Caki2 (cell line): ENCODE results near the gene SLC23A2. TPM values are rescaled to one million over a fixed set of nuclear protein-coding genes. Genes with fewer than 3 reads are reported as not detected.
"Not testable (repeated sequence)": the region's sequence is repeated elsewhere in the genome, so short reads cannot be mapped to it uniquely, and the experiment has no call there.

ENCODE experiments used
- DNase-seq: peaks from one replicate; pipeline ENCODE4 v3.0.0-alpha.2; 2015; ENCODE audit warnings: low read depth
- in situ Hi-C: cut with HindIII; loops from 2 replicates; pipeline ENCODE4 v1.10.0; 2016; ENCODE audit warnings: low sequenced_read_pairs, low pct_unique_long_range_greater_than_20kb, mixed read lengths
- total RNA-seq: library from RNA; depleted of rRNA; stranded (reverse); fragments of >200 nt; shearing (Covaris generic); gene quantifications from 2 replicates; pipeline ENCODE4 v1.2.3, GENCODE V29; 2014; ENCODE audit warnings: low replicate concordance

Gene SLC23A2
- total RNA-seq, 1 experiment from 2014 or later: 14.6 TPM

GRCh38 chr20:4947817-4948559 is 53.3 kb downstream of the SLC23A2 start:
- no peak for DNase-seq
- in situ Hi-C loops: no loop called here

DNA sequence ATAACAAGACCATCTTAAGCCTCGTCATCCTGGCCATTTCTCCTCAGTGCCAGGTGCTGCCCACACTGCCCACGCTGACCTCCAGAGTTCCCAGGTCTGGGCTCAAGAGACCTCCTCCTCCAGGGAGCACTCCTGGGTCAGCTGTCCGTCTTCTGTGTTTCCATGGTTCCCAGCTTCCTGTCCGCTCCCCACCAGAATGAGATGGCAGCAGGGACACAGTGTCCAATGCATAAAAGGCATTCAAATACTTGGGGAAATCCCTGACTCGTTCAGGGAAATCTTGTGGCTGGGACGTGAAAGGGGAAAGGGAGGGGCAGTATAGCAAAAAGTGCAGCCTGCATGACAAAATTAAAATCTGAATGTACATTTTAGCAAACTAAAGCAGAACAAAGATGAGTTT is 54.3 kb downstream of the SLC23A2 start:
- DNase-seq: peak; percentile 43
- in situ Hi-C loops: no loop called here

- in situ Hi-C loops: no loop called here
- DNase-seq: no peak
Observed at GRCh38 chr20:4946585-4946984, 54.7 kb downstream of the SLC23A2 start.

- in situ Hi-C loops: no loop called here
Observed at GRCh38 chr20:4944518-4945313, 56.6 kb downstream of the SLC23A2 start.

GRCh38 chr20:4942331-4942730 is 59.0 kb downstream of the SLC23A2 start:
- in situ Hi-C loops: no loop called here
- DNase-seq: peak; percentile 62

More at GRCh38 chr20:4944518-4945313, 56.6 kb downstream of the SLC23A2 start:
- DNase-seq: no peak

- in situ Hi-C loops: no loop called here
- DNase-seq: no peak
Observed at GRCh38 chr20:4937407-4938319, 63.6 kb downstream of the SLC23A2 start.

DNA sequence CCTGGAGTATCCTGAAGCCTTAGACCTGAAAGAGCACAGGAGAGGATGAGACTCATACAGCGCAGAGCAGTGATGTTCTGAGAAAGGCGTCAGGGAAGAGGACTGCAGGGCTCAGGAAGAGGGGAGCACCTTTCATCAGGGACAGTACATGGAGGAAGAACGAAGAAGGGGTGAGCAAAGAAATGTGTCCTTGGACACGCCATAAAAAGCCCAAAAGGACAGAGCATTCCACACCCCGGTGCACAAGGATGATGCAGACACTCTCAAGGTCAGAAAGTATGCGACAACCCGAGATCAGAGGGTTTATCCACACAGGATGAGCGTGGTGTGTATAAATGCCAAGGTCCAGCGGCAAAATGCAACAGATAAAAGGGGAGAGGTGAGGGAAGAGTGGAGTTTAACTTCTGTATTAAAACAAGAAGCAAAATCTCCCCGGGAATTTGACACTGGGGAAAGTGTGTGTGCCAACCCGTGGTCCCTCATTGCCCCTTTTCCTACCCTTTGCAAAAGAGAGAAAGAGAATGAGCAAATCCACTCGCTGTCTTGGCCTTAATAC is 64.4 kb downstream of the SLC23A2 start:
- no peak for DNase-seq
- in situ Hi-C loops: no loop called here

- in situ Hi-C loops: no loop called here
- DNase-seq: no peak
Observed at GRCh38 chr20:4936392-4936850, 64.9 kb downstream of the SLC23A2 start.

DNA sequence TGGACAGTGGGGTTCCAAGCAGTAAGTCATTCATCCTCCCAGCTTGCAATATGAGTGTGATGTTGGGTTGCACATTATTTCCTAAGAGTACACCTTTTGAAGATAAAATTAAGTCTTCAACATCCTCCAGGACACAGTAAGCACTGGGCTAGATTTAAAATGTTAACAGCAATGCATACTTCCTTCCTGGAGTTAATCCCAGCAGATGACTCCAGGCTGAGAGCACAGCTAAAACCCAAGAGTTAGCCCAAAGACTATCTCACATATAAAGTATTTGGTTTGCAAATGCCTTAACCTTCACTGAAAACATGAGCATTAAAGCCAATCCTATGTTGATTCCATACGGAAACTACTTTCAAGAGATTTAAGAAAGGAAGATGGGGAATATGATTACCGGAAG is 69.2 kb downstream of the SLC23A2 start:
- no peak for DNase-seq
- in situ Hi-C loops: no loop called here

- in situ Hi-C loops: no loop called here
- no peak for DNase-seq
Observed at GRCh38 chr20:4929686-4930397, 71.5 kb downstream of the SLC23A2 start.

- DNase-seq: no peak
- in situ Hi-C loops: no loop called here
Observed at GRCh38 chr20:4926531-4927156, 74.7 kb downstream of the SLC23A2 start.

DNA sequence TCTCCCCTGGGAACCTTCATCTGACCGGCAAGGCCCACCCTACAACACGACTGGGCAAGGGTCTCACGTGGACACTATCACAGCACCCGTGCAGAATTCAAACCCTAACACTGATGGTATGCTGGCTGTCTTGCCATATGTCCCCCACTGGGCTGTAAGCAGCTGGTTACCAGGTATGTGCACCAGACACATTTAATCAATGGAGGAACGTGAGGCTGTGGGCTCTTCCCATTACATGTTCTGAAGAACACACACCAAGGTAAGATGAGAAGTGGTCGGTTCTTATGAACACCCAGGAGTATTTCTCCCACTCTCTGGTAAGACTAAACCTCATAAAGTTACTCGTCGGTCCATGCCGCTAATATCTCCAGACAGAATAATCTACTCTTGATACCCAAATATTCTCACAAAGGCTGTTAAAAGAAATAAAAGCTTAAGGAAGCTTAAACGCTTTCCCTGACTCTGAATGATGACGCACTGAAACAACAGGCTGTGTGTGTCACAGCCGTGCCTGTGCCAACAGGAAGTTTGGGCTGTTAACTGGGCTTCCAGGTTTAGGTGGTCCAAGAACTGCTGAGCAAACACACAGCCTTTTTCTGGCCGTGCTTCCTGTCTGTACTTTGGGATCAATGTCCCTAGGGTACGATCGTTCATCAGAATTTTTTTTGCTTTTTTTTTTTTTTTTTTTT is 75.3 kb downstream of the SLC23A2 start:
- in situ Hi-C loops: no loop called here
- peak; percentile 55 for DNase-seq

DNA sequence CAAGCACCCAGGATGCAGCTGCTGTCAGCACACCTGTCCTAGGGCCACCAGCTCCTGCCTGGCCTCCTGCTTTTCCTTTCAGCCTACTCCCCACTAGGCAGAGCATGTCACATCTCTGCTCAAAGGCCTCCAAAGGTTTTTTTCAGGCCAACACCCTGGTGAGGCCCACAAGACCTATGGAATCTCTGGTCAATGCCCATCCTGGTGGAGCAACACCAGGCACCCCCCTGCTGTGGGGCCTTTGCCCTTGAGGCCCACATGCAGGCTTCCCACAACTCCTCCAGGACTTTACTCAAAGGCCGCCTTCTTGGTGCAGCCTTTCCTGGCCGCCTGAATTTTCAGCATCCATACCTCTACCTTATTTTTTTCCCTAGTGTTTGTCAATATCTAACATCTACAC is 76.9 kb downstream of the SLC23A2 start:
- DNase-seq: no peak
- in situ Hi-C loops: no loop called here

- in situ Hi-C loops: no loop called here
- no peak for DNase-seq
Observed at GRCh38 chr20:4924032-4924431, 77.3 kb downstream of the SLC23A2 start.

GRCh38 chr20:4922186-4922585 is 79.1 kb downstream of the SLC23A2 start:
- in situ Hi-C loops: no loop called here

DNA sequence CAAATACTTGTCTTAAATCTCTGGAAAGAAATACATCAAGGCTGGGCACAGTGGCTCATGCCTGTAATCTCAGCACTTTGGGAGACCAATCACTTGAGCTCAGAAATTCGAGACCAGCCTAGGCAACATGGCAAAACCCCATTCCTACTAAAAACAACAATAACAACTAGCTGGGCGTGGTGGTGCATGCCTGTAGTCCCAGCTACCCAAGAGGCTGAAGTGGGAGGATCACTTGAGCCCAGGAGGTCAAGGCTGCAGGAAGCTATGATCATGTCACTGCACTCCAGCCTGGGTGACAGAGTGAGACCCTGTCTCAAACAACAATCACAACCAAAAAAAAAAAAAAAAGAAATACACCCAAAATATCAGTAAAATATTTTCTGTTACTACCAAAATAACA is 80.0 kb downstream of the SLC23A2 start:
- in situ Hi-C loops: not testable (repeated sequence)

More at GRCh38 chr20:4922186-4922585, 79.1 kb downstream of the SLC23A2 start:
- DNase-seq: no peak

GRCh38 chr20:4920655-4921054 is 80.7 kb downstream of the SLC23A2 start:
- no peak for DNase-seq
- in situ Hi-C loops: no loop called here

More for the DNA sequence above, 80.0 kb downstream of the SLC23A2 start:
- DNase-seq: not testable (repeated sequence)
